Epithelial cell of esophagus (primary cell): ENCODE measurements around the gene LEFTY1.
"Not testable (repeated sequence)": the region's sequence is repeated elsewhere in the genome, so short reads cannot be mapped to it uniquely, and the experiment has no call there.

Source experiments
- DNase-seq: peaks from one replicate; pipeline ENCODE4 v3.0.0; 2010; ENCODE audit warnings: low read depth
- H3K4me3 ChIP-seq: 2 replicates; pipeline ENCODE4 v1.5.1; 2011; ENCODE audit warnings: mild to moderate bottlenecking, low read length, control low read depth
- TF ChIP-seq, protein P1 (sequence below): IDR thresholded peaks from 2 replicates; pipeline ENCODE4 v1.5.1; 2011; ENCODE audit warnings: low read depth, mild to moderate bottlenecking, low read length, control low read depth, inconsistent platforms; ENCODE audit not compliant: insufficient read depth; ENCODE audit errors: missing control alignments

Gene LEFTY1

DNA sequence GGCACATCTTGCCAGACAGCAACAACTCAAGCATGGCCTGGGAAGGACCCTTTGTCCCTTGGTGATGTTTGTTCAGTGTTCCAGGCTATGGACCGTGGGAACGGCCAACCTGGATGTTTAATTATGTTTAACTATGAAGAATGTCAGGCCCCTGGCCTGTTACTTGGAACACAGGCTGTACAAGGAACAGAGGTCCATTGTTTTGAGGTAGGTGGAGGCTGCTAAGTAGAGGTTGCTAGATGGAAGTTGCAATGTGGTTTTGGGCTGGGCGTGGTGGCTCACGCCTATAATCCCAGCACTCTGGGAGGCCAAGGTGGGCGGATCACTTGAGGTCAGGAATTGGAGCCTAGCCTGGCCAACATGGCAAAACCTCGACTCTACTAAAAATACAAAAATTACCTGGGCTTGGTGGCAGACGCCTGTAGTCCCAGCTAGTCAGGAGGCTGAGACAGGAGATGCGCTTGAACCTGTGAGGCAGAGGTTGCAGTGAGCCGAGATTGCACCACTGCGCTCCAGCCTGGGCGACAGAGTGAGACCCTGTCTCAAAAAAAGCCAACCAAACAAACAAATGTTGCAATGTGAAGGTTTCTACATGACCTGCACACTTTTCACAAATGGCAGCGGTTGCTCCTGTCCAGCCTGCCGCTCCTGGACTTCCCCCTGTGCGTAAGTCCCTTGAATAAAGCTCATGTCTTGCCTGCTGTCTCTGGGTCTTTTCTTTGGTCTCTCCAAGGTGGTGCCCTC, 2.5 kb upstream of the LEFTY1 start:
- TF ChIP-seq, protein P1, sequence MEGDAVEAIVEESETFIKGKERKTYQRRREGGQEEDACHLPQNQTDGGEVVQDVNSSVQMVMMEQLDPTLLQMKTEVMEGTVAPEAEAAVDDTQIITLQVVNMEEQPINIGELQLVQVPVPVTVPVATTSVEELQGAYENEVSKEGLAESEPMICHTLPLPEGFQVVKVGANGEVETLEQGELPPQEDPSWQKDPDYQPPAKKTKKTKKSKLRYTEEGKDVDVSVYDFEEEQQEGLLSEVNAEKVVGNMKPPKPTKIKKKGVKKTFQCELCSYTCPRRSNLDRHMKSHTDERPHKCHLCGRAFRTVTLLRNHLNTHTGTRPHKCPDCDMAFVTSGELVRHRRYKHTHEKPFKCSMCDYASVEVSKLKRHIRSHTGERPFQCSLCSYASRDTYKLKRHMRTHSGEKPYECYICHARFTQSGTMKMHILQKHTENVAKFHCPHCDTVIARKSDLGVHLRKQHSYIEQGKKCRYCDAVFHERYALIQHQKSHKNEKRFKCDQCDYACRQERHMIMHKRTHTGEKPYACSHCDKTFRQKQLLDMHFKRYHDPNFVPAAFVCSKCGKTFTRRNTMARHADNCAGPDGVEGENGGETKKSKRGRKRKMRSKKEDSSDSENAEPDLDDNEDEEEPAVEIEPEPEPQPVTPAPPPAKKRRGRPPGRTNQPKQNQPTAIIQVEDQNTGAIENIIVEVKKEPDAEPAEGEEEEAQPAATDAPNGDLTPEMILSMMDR, result no peak
- no peak overlapping the region for H3K4me3 ChIP-seq
- DNase-seq, result no peak

DNA sequence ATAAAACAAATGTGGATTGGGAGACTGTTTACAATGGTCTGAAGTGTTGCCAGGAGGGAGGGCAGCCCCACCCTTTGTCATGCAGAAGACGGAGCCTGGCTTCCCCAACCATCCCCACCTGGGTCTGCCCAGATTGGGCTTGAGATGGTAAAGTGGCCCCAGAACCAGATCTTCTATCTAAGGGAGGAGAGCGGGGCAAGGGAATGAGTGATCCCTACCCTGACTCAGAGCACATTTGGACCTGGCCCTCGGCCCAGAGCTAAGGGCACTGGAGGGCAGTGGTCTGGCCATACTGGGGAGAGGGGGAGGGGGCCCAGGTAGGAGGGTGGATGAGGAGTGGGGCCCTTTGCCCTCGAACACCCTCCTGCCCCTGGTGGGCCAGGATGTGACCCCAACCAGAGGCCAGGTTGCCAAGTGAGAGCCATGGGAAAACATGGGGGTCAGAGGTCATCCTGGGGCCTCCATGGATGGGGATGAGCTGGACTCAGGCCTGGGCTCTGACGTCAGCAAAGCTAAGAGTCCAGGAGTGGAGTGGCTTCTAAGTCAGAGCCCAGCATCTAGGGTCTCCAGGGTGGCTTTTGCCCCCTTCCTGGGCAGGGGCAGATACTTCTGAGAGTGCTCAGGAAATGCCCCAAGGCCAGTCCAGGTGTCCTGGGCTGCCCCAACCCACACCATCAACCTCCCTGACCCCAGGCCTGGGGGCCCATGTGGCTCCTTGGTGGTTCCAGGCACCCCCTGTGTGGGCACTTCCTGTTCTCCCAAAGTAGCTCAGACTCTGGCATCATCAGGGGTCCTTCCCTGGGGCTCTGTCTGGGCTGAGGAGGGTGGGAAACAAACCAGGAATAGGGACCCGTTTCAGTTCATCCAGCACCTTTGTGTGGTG, 1.6 kb upstream of the LEFTY1 start:
- H3K4me3 ChIP-seq, result no peak overlapping the region
- DNase-seq, result no peak

GRCh38 chr1:225889743-225890142, 797 bp upstream of the LEFTY1 start:
- DNase-seq, result no peak
- H3K4me3 ChIP-seq, result no peak overlapping the region
- TF ChIP-seq, protein P1, result no peak

More for the DNA sequence above, 1.6 kb upstream of the LEFTY1 start:
- TF ChIP-seq, protein P1, result no peak

GRCh38 chr1:225888289-225888897, 553 bp downstream of the LEFTY1 start:
- DNase-seq, result no peak
- TF ChIP-seq, protein P1, result no peak
- no peak overlapping the region for H3K4me3 ChIP-seq

GRCh38 chr1:225887554-225888288, 1.2 kb downstream of the LEFTY1 start:
- H3K4me3 ChIP-seq, DNase-seq: not testable (repeated sequence)

DNA sequence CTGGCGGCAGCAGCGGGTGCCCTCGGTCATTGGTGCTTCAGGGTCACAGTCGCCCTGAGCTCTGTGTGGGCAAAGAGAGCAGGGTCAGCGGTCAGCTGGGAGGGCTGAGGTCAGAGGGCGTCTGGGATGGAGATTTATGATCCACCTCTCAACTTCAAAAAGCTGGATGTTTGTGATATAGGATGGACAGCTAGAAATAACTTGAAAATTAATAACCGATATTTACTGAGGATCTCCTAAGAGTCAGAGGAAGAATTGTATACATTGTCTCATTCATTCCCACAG, 2.0 kb downstream of the LEFTY1 start:
- no peak for DNase-seq
- TF ChIP-seq, protein P1, result no peak
- H3K4me3 ChIP-seq, result no peak overlapping the region
